Measurements from ENCODE around the gene RBM33.

- TF ChIP-seq CTCF (IDR thresholded peaks at IDR 0.05) (no peak), POLR2AphosphoS5 (IDR thresholded peaks at IDR 0.05; ENCODE audit: low read depth, low read length) (no peak), REST (IDR thresholded peaks at IDR 0.05; ENCODE audit: insufficient read depth in 1 of 2, low read depth in 2 of 2, low read length in 1 of 2) (no peak)
Measured at GRCh38 chr7:155741082-155741481, 96.6 kb downstream of the RBM33 start.
